Naive thymus-derived CD8-positive, alpha-beta T cell (primary cell): ENCODE measurements around the gene LY6G6F. TPM values are rescaled to one million over a fixed set of nuclear protein-coding genes. Genes with fewer than 3 reads are reported as not detected.

Source experiments
- microRNA-seq: library from miRNA; unstranded; fragments of <30 nt; microRNA quantifications from one replicate; pipeline ENCODE4 v1.2.0, GENCODE V29; 2022; ENCODE audit warnings: borderline microRNAs expressed
- polyA plus RNA-seq, 3 donors: library from polyadenylated mRNA; unstranded; fragments of 300-500 nt; fragmentation: Illumina TruSeq; gene quantifications; one replicate each; pipeline ENCODE4 v1.2.3, GENCODE V29; 2021
- total RNA-seq, 8 experiments: library from RNA in 2 of 8; stranded (reverse) in 2 of 8; gene quantifications; one replicate each; pipeline ENCODE4 v1.2.3 and lab custom pipeline; 2021 to 2026

LY6G6F gene
- total and polyA plus RNA-seq, 5 experiments from 2014 or later = not detected

Small RNAs within 50 kb of the gene (microRNA-seq; reads per million reads assigned to microRNA genes)
- not detected for gene MIR4646

Other genes starting within 250 kb of the LY6G6F start
Only the 30 nearest of the 39 such genes appear.
- gene NFKBIL1, start 159.3 kb upstream of the LY6G6F start, total RNA-seq = 10 to 100 TPM; 14.1 to 15.2 TPM
- gene NFKBIL1, start 159.3 kb upstream of the LY6G6F start, polyA plus RNA-seq = 10 to 100 TPM in 1 of 3 donors, 1 to 10 TPM in 2; 8.4 to 10.0 (median 8.5) TPM
- 10 to 100 TPM; 14.3 to 16.2 TPM for gene LTA, start 134.6 kb upstream of the LY6G6F start, total RNA-seq
- 10 to 100 TPM; 11.0 to 40.1 (median 29.9) TPM for gene LTA, start 134.6 kb upstream of the LY6G6F start, polyA plus RNA-seq
- 1 to 10 TPM; 2.1 to 2.3 TPM for gene TNF, start 131.3 kb upstream of the LY6G6F start, total RNA-seq
- gene TNF, start 131.3 kb upstream of the LY6G6F start, polyA plus RNA-seq = under 1 TPM; 0.11 to 0.53 (median 0.37) TPM
- 100 to 1,000 TPM; 450 to 469 TPM for gene LTB, start 124.4 kb upstream of the LY6G6F start, total RNA-seq
- gene LTB, start 124.4 kb upstream of the LY6G6F start, polyA plus RNA-seq = 1,000 to 10,000 TPM in 2 of 3 donors, 100 to 1,000 TPM in 1; 707 to 1,760 (median 1,173) TPM
- gene LST1, start 120.6 kb upstream of the LY6G6F start, total RNA-seq = 10 to 100 TPM; 13.7 to 19.1 TPM
- 10 to 100 TPM; 13.4 to 18.0 (median 15.0) TPM for gene LST1, start 120.6 kb upstream of the LY6G6F start, polyA plus RNA-seq
- gene NCR3, start 113.9 kb upstream of the LY6G6F start, total RNA-seq = 1 to 10 TPM; 8.5 to 8.8 TPM
- 10 to 100 TPM; 54.3 to 86.3 (median 76.0) TPM for gene NCR3, start 113.9 kb upstream of the LY6G6F start, polyA plus RNA-seq
- gene AIF1, start 91.6 kb upstream of the LY6G6F start, total RNA-seq = 10 to 100 TPM; 23.0 to 27.3 TPM
- 100 to 1,000 TPM; 145 to 242 (median 239) TPM for gene AIF1, start 91.6 kb upstream of the LY6G6F start, polyA plus RNA-seq
- gene PRRC2A, start 86.2 kb upstream of the LY6G6F start, total RNA-seq = 100 to 1,000 TPM; 227 to 230 TPM
- gene PRRC2A, start 86.2 kb upstream of the LY6G6F start, polyA plus RNA-seq = 1 to 10 TPM; 4.5 to 7.1 (median 5.0) TPM
- 100 to 1,000 TPM; 244 to 258 TPM for gene BAG6, start 54.2 kb upstream of the LY6G6F start, total RNA-seq
- gene BAG6, start 54.2 kb upstream of the LY6G6F start, polyA plus RNA-seq = 10 to 100 TPM; 17.7 to 21.5 (median 21.1) TPM
- gene APOM, start 51.0 kb upstream of the LY6G6F start, total RNA-seq = 1 to 10 TPM; 2.2 to 3.1 TPM
- 1 to 10 TPM; 5.0 to 8.0 (median 5.5) TPM for gene APOM, start 51.0 kb upstream of the LY6G6F start, polyA plus RNA-seq
- gene C6orf47, start 46.1 kb upstream of the LY6G6F start, total RNA-seq = 10 to 100 TPM; 24.9 to 26.3 TPM
- gene C6orf47, start 46.1 kb upstream of the LY6G6F start, polyA plus RNA-seq = 10 to 100 TPM; 17.0 to 36.7 (median 21.3) TPM
- 10 to 100 TPM; 26.6 to 27.9 TPM for gene GPANK1, start 41.9 kb upstream of the LY6G6F start, total RNA-seq
- 10 to 100 TPM; 20.8 to 22.9 (median 21.2) TPM for gene GPANK1, start 41.9 kb upstream of the LY6G6F start, polyA plus RNA-seq
- gene CSNK2B, start 40.8 kb upstream of the LY6G6F start, total RNA-seq = 100 to 1,000 TPM; 131 to 133 TPM
- 100 to 1,000 TPM; 214 to 230 (median 217) TPM for gene CSNK2B, start 40.8 kb upstream of the LY6G6F start, polyA plus RNA-seq
- 10 to 100 TPM; 44.1 to 48.8 TPM for gene LY6G5B, start 36.9 kb upstream of the LY6G6F start, total RNA-seq
- under 1 TPM in 1 of 3 donors, not detected in 2; 0.25 TPM for gene LY6G5B, start 36.9 kb upstream of the LY6G6F start, polyA plus RNA-seq
- 1 to 10 TPM; 4.4 to 5.5 TPM for gene LY6G5C, start 25.8 kb upstream of the LY6G6F start, total RNA-seq
- gene LY6G5C, start 25.8 kb upstream of the LY6G6F start, polyA plus RNA-seq = 1 to 10 TPM; 4.6 to 7.9 (median 7.6) TPM
- 10 to 100 TPM; 58.4 to 59.9 TPM for gene ABHD16A, start 3.5 kb upstream of the LY6G6F start, total RNA-seq
- gene ABHD16A, start 3.5 kb upstream of the LY6G6F start, polyA plus RNA-seq = 10 to 100 TPM; 26.9 to 35.5 (median 34.1) TPM
- gene LY6G6D, start 8.5 kb downstream of the LY6G6F start, total RNA-seq = not detected
- not detected for gene LY6G6D, start 8.5 kb downstream of the LY6G6F start, polyA plus RNA-seq
- not detected for gene LY6G6C, start 14.9 kb downstream of the LY6G6F start, total RNA-seq
- gene LY6G6C, start 14.9 kb downstream of the LY6G6F start, polyA plus RNA-seq = not detected
- gene MPIG6B, start 16.5 kb downstream of the LY6G6F start, total RNA-seq = 1 to 10 TPM; 1.4 to 1.9 TPM
- 1 to 10 TPM; 1.2 to 4.9 (median 1.3) TPM for gene MPIG6B, start 16.5 kb downstream of the LY6G6F start, polyA plus RNA-seq
- 1 to 10 TPM; 3.1 to 5.1 TPM for gene DDAH2, start 22.4 kb downstream of the LY6G6F start, total RNA-seq
- gene DDAH2, start 22.4 kb downstream of the LY6G6F start, polyA plus RNA-seq = 10 to 100 TPM in 2 of 3 donors, 1 to 10 TPM in 1; 8.0 to 14.7 (median 10.3) TPM
- 10 to 100 TPM; 23.7 to 27.1 TPM for gene CLIC1, start 29.7 kb downstream of the LY6G6F start, total RNA-seq
- gene CLIC1, start 29.7 kb downstream of the LY6G6F start, polyA plus RNA-seq = 100 to 1,000 TPM in 2 of 3 donors, 10 to 100 TPM in 1; 95.1 to 345 (median 114) TPM
- gene MSH5, start 33.1 kb downstream of the LY6G6F start, total RNA-seq = 1 to 10 TPM; 7.2 to 8.3 TPM
- gene MSH5, start 33.1 kb downstream of the LY6G6F start, polyA plus RNA-seq = 1 to 10 TPM in 2 of 3 donors, under 1 TPM in 1; 0.61 to 1.1 (median 1.1) TPM
- gene SAPCD1, start 55.8 kb downstream of the LY6G6F start, total RNA-seq = 1 to 10 TPM; 1.6 to 2.1 TPM
- not detected for gene SAPCD1, start 55.8 kb downstream of the LY6G6F start, polyA plus RNA-seq
- under 1 TPM; 0.47 to 0.52 TPM for gene VWA7, start 70.5 kb downstream of the LY6G6F start, total RNA-seq
- under 1 TPM in 1 of 3 donors, not detected in 2; 0.34 TPM for gene VWA7, start 70.5 kb downstream of the LY6G6F start, polyA plus RNA-seq
- gene VARS1, start 88.9 kb downstream of the LY6G6F start, total RNA-seq = 10 to 100 TPM; 37.6 to 40.3 TPM
- gene VARS1, start 88.9 kb downstream of the LY6G6F start, polyA plus RNA-seq = 10 to 100 TPM; 27.5 to 37.8 (median 30.3) TPM
- gene LSM2, start 100.1 kb downstream of the LY6G6F start, total RNA-seq = 10 to 100 TPM; 28.9 to 31.9 TPM
- gene LSM2, start 100.1 kb downstream of the LY6G6F start, polyA plus RNA-seq = 10 to 100 TPM; 67.1 to 80.3 (median 77.9) TPM
- 1 to 10 TPM; 3.5 to 4.0 TPM for gene HSPA1L, start 108.4 kb downstream of the LY6G6F start, total RNA-seq
- gene HSPA1L, start 108.4 kb downstream of the LY6G6F start, polyA plus RNA-seq = 1 to 10 TPM in 2 of 3 donors, under 1 TPM in 1; 0.56 to 1.6 (median 1.6) TPM
- 10 to 100 TPM; 54.8 to 56.9 TPM for gene HSPA1A, start 108.7 kb downstream of the LY6G6F start, total RNA-seq
- 10 to 100 TPM in 2 of 3 donors, 1 to 10 TPM in 1; 6.9 to 17.3 (median 11.4) TPM for gene HSPA1A, start 108.7 kb downstream of the LY6G6F start, polyA plus RNA-seq
- gene HSPA1B, start 120.9 kb downstream of the LY6G6F start, total RNA-seq = 10 to 100 TPM; 39.6 to 42.2 TPM
- gene HSPA1B, start 120.9 kb downstream of the LY6G6F start, polyA plus RNA-seq = 1 to 10 TPM in 2 of 3 donors, under 1 TPM in 1; 0.28 to 1.3 (median 1.2) TPM
- gene NEU1, start 156.0 kb downstream of the LY6G6F start, total RNA-seq = 10 to 100 TPM; 15.0 to 15.8 TPM
- 10 to 100 TPM; 10.9 to 17.9 (median 16.2) TPM for gene NEU1, start 156.0 kb downstream of the LY6G6F start, polyA plus RNA-seq